GM12874 (cell line): Measurements from ENCODE around the gene KCNK10.

Source experiments
- CTCF ChIP-seq: IDR thresholded peaks from 2 replicates; pipeline ENCODE4 v1.5.1; 2011; ENCODE audit warnings: low read depth, mild to moderate bottlenecking, control low read depth, low read length, moderate library complexity; ENCODE audit not compliant: insufficient read depth

KCNK10 gene

DNA sequence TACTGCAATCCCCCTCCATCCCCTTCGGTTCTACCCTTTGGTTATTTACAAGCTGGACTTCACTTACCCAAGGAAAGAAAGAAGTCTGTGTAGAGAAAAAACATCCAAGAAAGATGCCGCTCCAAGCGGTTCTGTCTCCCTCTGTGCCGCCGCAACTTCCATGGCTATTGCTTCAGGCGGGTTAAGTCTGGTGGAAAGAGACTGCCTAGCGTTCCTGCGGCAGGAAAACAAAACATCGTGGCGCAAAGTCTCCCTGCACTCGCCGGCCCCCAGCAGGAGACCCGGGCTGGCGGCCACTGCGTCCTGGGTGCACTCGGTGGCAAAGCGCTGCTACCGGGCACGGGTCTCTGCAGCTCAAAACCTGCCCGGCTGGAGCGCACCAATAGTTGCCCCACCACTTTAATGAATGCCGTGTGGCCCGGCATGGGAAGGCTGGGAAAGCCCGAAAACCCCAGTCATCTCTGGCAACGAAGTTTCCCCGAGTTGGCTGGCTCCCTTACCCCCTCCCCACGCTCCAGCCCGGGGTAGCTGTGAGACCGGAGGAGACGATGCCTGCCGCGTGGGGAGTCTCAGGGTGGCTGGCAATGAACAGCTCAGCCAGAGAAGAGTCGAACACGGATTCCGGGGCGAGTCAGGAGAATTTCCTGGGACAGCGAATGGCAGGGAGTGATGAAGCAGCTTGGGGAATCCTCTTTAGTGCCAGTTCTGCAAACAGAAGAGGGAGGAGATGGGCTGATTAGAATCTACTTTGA, 3.5 kb upstream of the KCNK10 start:
- TF ChIP-seq CTCF: no peak

DNA sequence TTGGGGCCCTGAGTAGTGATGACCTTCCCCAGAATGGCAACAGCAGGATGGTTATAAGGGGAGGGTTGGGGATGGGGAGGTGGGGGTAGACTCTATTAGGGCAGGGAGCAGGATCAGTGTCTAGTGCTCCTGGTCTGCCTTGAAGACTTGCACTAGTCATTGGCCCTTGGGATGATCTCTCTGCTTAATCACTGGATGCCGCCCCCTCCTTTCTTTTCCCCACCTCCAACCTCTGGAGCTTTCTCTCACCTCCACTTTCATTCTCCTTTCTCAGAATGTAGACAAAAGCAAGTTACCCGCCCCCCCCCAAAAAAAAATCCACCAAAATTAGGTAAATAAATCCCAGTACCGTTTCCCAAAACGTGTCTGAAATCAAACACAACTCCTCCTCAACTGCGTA, 2.8 kb upstream of the KCNK10 start:
- TF ChIP-seq CTCF: no peak

- no peak for TF ChIP-seq CTCF
These were observed 1.9 kb upstream of the KCNK10 start for GRCh38 chr14:88324930-88325329.

GRCh38 chr14:88324491-88324890, 1.4 kb upstream of the KCNK10 start:
- TF ChIP-seq CTCF: no peak

DNA sequence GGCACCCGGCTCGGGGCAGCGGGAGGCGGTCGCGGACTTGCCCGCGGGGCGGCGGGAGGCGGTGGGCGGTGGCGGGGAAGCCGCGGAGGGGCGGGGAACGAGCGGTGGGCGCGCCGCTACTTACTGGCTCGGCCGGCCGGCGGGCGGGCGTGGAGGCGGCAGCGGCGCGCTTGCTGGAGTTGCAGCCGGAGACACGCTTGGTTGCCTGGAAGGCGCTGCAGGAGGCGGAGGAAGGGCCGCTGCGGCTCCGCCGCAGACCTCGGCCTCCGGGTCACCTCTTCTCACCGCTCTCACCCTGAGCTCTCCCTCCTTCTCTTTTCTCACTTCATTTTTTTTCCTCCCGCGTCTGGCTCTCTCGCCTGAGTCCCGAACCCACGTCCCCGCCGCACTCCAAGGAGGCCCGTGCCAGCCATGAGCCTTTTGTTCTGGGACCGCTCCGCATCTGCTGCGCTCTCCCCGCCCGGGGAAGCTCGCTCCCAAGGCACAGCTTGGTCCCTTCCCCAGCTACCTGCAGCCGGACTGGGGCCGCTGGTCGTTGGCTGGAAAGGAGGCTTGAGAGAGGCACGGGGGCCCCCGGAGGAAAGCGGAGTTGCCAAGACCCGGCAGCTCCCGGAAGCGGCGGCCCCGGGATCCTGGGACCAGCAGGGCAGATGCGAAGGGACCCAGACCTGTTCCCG, 592 bp upstream of the KCNK10 start:
- no peak for TF ChIP-seq CTCF

- no peak for TF ChIP-seq CTCF
These were observed 474 bp downstream of the KCNK10 start for GRCh38 chr14:88322504-88323085.

- TF ChIP-seq CTCF: no peak
These were observed 1.2 kb downstream of the KCNK10 start for GRCh38 chr14:88321692-88322503.
